D721Med (cell line): ENCODE results near the gene RAPGEF1.
"Not testable (repeated sequence)": the region's sequence is repeated elsewhere in the genome, so short reads cannot be mapped to it uniquely, and the experiment has no call there.

ENCODE experiments used
- DNase-seq: peaks from one replicate; pipeline ENCODE4 v3.0.0; 2011; ENCODE audit warnings: low spot score; ENCODE audit not compliant: insufficient read length
- FAIRE-seq: peaks from 2 replicates; lab custom pipeline; 2011; peaks lifted over from hg19 to GRCh38; lab: Jason Lieb, UNC
- CTCF ChIP-seq: IDR thresholded peaks from 2 replicates; pipeline ENCODE4 v1.5.1; 2012; ENCODE audit warnings: mild to moderate bottlenecking, control low read depth; ENCODE audit not compliant: insufficient read depth; ENCODE audit errors: missing control alignments

The RAPGEF1 gene

GRCh38 chr9:131552030-131552429 lies 187.8 kb downstream of the RAPGEF1 start:
- no peak for FAIRE-seq
- DNase-seq: no peak
- TF ChIP-seq CTCF: no peak

GRCh38 chr9:131550465-131550864 lies 189.4 kb downstream of the RAPGEF1 start:
- DNase-seq, FAIRE-seq: not testable (repeated sequence)

- DNase-seq, FAIRE-seq: not testable (repeated sequence)
These were observed 190.7 kb downstream of the RAPGEF1 start for GRCh38 chr9:131549186-131549585.

- no peak for TF ChIP-seq CTCF
- DNase-seq: no peak
- FAIRE-seq: no peak
These were observed 193.4 kb downstream of the RAPGEF1 start for GRCh38 chr9:131546336-131547084.

- no peak for FAIRE-seq
- no peak for DNase-seq
- TF ChIP-seq CTCF: no peak
These were observed 194.0 kb downstream of the RAPGEF1 start for GRCh38 chr9:131545786-131546335.

GRCh38 chr9:131545003-131545785 lies 194.7 kb downstream of the RAPGEF1 start, which contains the start of gene PRRT1B:
Gene PRRT1B (plus strand): TSS chr9:131545523. CDS start chr9:131545616, 93 bp downstream.
- no peak for DNase-seq

GRCh38 chr9:131543141-131543540 lies 196.7 kb downstream of the RAPGEF1 start:
- no peak for DNase-seq
- no peak for TF ChIP-seq CTCF
- FAIRE-seq: no peak

More at GRCh38 chr9:131545003-131545785, 194.7 kb downstream of the RAPGEF1 start, which contains the start of gene PRRT1B:
- TF ChIP-seq CTCF: no peak
- no peak for FAIRE-seq
